GM12878 (cell line): Measurements from ENCODE around the gene JAG1.

Source experiments
- ATF7 ChIP-seq: fragments of 450-650 bp; IDR thresholded peaks from 2 replicates; pipeline ENCODE4 v1.6.1; 2016; ENCODE audit warnings: low read depth, mild to moderate bottlenecking
- CTCF ChIP-seq, 3 experiments: IDR thresholded peaks in 2 of 3; conservative IDR thresholded peaks in 1 of 3; 2 replicates each; pipeline ENCODE4 v1.5.1; 2011; ENCODE audit warnings: low read depth in 3 of 3, low read length in 3 of 3, mild to moderate bottlenecking in 3 of 3, control low read depth in 2 of 3, moderate library complexity in 2 of 3, inconsistent platforms in 1 of 3, mixed read lengths in 1 of 3; ENCODE audit not compliant: control insufficient read depth in 2 of 3, insufficient read depth in 1 of 3; ENCODE audit errors: extremely low read depth in 1 of 3
- EGR1 ChIP-seq, 2 experiments: IDR thresholded peaks; 1 replicate in 1 of 2; 2 replicates in 1 of 2; pipeline ENCODE4 v1.6.1; 2011 to 2012; ENCODE audit warnings: low read depth in 2 of 2, low read length in 2 of 2, borderline replicate concordance in 1 of 2, mild to moderate bottlenecking in 1 of 2, moderate library complexity in 1 of 2
- EZH2 ChIP-seq: IDR thresholded peaks from 2 replicates; pipeline ENCODE4 v1.6.1; 2012; ENCODE audit warnings: low read depth, mild to moderate bottlenecking, control low read depth, inconsistent platforms, low read length, borderline replicate concordance; ENCODE audit not compliant: control insufficient read depth
- FOS ChIP-seq: IDR thresholded peaks from 3 replicates; pipeline ENCODE4 v1.6.1; 2011; ENCODE audit warnings: borderline replicate concordance; ENCODE audit not compliant: insufficient read length; ENCODE audit errors: extremely low read depth
- FOXK2 ChIP-seq: fragments of 450-650 bp; IDR thresholded peaks from 2 replicates; pipeline ENCODE4 v1.6.1; 2017; ENCODE audit warnings: mild to moderate bottlenecking, moderate library complexity
- NR2C2 ChIP-seq: IDR thresholded peaks from 2 replicates; pipeline ENCODE4 v1.6.1; 2011; ENCODE audit warnings: borderline replicate concordance, low read depth; ENCODE audit not compliant: control insufficient read depth, insufficient read length
- PAX5 ChIP-seq: IDR thresholded peaks from 2 replicates; pipeline ENCODE4 v1.6.1; 2011; ENCODE audit warnings: low read depth, low read length, borderline replicate concordance
- POLR2A ChIP-seq: IDR thresholded peaks from 2 replicates; pipeline ENCODE4 v1.6.1; 2011; ENCODE audit warnings: low read depth, mild to moderate bottlenecking, low read length
- YY1 ChIP-seq: IDR thresholded peaks from 2 replicates; pipeline ENCODE4 v1.6.1; 2011; ENCODE audit warnings: low read depth, mild to moderate bottlenecking, low read length
- TF ChIP-seq, protein P1 (sequence below): IDR thresholded peaks from 2 replicates; pipeline ENCODE4 v1.6.1; 2012; ENCODE audit warnings: low read length, inconsistent platforms

DNA sequence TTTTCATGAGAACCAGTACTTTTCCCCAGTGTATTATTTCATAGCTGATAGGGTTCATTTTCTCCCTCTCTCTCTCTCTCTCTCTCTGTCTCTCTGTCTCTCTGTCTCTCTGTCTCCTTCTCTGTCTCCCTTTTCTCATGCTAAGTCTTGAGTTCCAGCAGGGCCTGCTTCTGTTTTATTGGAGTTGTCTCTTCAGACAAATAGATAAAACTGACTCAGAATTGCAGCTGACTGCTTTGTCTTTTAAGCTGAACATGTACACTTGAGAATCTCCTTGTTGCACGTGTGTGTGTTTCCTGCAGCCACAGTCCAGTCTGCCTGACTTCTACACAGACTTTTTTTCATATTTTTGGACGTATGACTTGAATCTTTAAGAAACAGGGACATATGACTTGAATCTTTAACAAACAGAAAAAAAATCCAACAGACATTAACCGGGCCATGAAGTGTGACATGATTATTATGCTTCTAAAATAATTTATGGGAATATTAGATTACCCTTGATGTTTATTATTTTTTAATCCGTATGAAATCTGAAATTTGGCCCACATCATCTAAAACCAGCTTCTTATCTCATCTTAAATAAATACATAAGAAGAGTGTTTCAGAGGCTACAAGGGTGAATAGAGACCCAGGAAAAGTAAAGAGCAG, 71.5 kb downstream of the JAG1 start:
- TF ChIP-seq, protein P1, sequence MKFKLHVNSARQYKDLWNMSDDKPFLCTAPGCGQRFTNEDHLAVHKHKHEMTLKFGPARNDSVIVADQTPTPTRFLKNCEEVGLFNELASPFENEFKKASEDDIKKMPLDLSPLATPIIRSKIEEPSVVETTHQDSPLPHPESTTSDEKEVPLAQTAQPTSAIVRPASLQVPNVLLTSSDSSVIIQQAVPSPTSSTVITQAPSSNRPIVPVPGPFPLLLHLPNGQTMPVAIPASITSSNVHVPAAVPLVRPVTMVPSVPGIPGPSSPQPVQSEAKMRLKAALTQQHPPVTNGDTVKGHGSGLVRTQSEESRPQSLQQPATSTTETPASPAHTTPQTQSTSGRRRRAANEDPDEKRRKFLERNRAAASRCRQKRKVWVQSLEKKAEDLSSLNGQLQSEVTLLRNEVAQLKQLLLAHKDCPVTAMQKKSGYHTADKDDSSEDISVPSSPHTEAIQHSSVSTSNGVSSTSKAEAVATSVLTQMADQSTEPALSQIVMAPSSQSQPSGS = no peak
- TF ChIP-seq FOXK2 = no peak
- TF ChIP-seq PAX5 = no peak
- no peak for TF ChIP-seq CTCF (IDR thresholded peaks at IDR 0.05 in 2 of 3, conservative IDR thresholded peaks at IDR 0.05 in 1 of 3; ENCODE audit: control insufficient read depth in 2 of 3, extremely low read depth in 1 of 3, insufficient read depth in 1 of 3, low read depth in 3 of 3, low read length in 3 of 3)
- no peak for TF ChIP-seq NR2C2
- TF ChIP-seq EZH2 = no peak
- no peak for TF ChIP-seq POLR2A
- no peak for TF ChIP-seq FOS
- TF ChIP-seq YY1 = no peak
- TF ChIP-seq EGR1 (IDR thresholded peaks at IDR 0.05; ENCODE audit: borderline replicate concordance in 1 of 2, low read depth in 2 of 2, low read length in 2 of 2) = no peak
- TF ChIP-seq ATF7 = no peak
